GM21723 (cell line): ENCODE results near the gene CRNKL1.

Experiments used
- ATAC-seq: cut with Tn5 transposase; IDR thresholded peaks from one replicate; pipeline ENCODE4 v1.9.1; 2021; ENCODE audit warnings: mild to moderate bottlenecking, moderate library complexity; ENCODE audit not compliant: unreplicated experiment

CRNKL1 gene

GRCh38 chr20:19986419-19986818 is 65.8 kb downstream of the CRNKL1 start:
- ATAC-seq: no peak
